Measurements from ENCODE around the gene TFE3. TPM values are rescaled to one million over a fixed set of nuclear protein-coding genes. Genes with fewer than 3 reads are reported as not detected.
A peak's percentile ranks its signal among the peaks of the same experiment; 100 is the strongest.

TFE3 gene
- total and polyA plus RNA-seq, 2 donors (not counting 3 experiments of a cell fraction or from before 2014, with no cell fraction given): 22.3 to 37.1 TPM

DNA sequence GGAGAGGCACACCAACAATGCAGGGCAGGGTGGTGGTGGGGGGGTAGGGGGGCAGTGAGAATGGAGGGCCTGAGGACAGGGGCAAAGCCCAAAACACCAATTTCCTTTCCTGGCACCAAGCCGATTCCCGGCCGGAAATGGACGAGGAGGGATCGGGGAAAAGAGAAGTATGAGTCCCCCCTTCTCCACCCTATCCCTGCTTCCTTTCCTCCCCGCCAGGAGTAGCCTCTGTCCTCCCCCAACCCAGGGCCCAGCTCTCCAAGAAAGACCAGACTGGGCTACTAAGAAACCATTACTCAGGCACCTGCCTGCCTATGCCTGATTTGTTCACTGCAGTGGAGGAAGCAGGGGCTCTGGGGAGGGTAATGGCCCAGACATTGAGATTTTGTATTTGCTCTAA is 16.0 kb upstream of the TFE3 start:
- no peak overlapping the region for H3K4me3 ChIP-seq (replicated peaks in 1 of 3; ENCODE audit: insufficient read depth in 1 of 3, low read depth in 1 of 3, low read length in 3 of 3)
- TF ChIP-seq JUN (IDR thresholded peaks at IDR 0.05; ENCODE audit: borderline replicate concordance, insufficient read depth, insufficient read length, low read depth) (no peak), EZH2 (IDR thresholded peaks at IDR 0.05; ENCODE audit: borderline replicate concordance, low read depth, low read length, severe bottlenecking) (no peak), GATA2 (IDR thresholded peaks at IDR 0.05; ENCODE audit: insufficient read depth, insufficient read length, low read depth, low read length) (no peak), POLR2A (IDR thresholded peaks at IDR 0.05; ENCODE audit: low read depth, low read length) (no peak), POLR2AphosphoS5 (IDR thresholded peaks at IDR 0.05; ENCODE audit: insufficient read depth, low read depth, low read length) (no peak), MYC (IDR thresholded peaks at IDR 0.05; ENCODE audit: low read depth, low read length) (no peak), FOS (IDR thresholded peaks at IDR 0.05; ENCODE audit: borderline replicate concordance, insufficient read depth, low read length) (no peak)
- TF ChIP-seq, protein P1, sequence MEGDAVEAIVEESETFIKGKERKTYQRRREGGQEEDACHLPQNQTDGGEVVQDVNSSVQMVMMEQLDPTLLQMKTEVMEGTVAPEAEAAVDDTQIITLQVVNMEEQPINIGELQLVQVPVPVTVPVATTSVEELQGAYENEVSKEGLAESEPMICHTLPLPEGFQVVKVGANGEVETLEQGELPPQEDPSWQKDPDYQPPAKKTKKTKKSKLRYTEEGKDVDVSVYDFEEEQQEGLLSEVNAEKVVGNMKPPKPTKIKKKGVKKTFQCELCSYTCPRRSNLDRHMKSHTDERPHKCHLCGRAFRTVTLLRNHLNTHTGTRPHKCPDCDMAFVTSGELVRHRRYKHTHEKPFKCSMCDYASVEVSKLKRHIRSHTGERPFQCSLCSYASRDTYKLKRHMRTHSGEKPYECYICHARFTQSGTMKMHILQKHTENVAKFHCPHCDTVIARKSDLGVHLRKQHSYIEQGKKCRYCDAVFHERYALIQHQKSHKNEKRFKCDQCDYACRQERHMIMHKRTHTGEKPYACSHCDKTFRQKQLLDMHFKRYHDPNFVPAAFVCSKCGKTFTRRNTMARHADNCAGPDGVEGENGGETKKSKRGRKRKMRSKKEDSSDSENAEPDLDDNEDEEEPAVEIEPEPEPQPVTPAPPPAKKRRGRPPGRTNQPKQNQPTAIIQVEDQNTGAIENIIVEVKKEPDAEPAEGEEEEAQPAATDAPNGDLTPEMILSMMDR (IDR thresholded peaks at IDR 0.05; ENCODE audit: extremely low read depth in 1 of 2, insufficient read depth in 1 of 2, low read depth in 1 of 2, low read length in 2 of 2): no peak
- TF ChIP-seq, protein P2, sequence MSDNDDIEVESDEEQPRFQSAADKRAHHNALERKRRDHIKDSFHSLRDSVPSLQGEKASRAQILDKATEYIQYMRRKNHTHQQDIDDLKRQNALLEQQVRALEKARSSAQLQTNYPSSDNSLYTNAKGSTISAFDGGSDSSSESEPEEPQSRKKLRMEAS (IDR thresholded peaks at IDR 0.05; ENCODE audit: insufficient read depth, insufficient read length): no peak
- no peaks in the 10 kb centered on the region for H3K79me2 ChIP-seq (ENCODE audit: control insufficient read depth, insufficient read depth, low read length)
- CTCF ChIA-PET: no interaction called here
- no peaks in the 10 kb centered on the region for H4K20me1 ChIP-seq (replicated peaks; ENCODE audit: control insufficient read depth, extremely low read depth, insufficient read depth, low read length)
- dilution Hi-C loops (cut with MboI; ENCODE audit: extremely low pct_ligation_motif_present, low sequenced_read_pairs) (no loop called here), intact Hi-C loops (cut with micrococcal nuclease) (no loop called here)
- H2AFZ ChIP-seq (ENCODE audit: low read depth, low read length): no peak overlapping the region
- no peaks in the 10 kb centered on the region for H3K9me1 ChIP-seq (replicated peaks; ENCODE audit: control insufficient read depth, extremely low read depth, insufficient read depth, low read length)
- FAIRE-seq: peak; percentile 73
- POLR2A ChIA-PET: no interaction called here
- no peaks in the 10 kb centered on the region for H3K9me3 ChIP-seq (replicated peaks; ENCODE audit: control insufficient read depth, insufficient read depth, low read length)
- peaks cover 12% of the 10 kb centered on the region for H3K4me1 ChIP-seq (ENCODE audit: control insufficient read depth, extremely low read depth, insufficient read depth, low read length)
- H3K27ac ChIP-seq (ENCODE audit: insufficient read depth, low read depth, low read length): no peak overlapping the region
- H3K9ac ChIP-seq (replicated peaks; ENCODE audit: extremely low read depth, insufficient read depth, low read length): no peak overlapping the region
- no TSS peak for BruUV-seq (replicated peaks)
- H3K4me2 ChIP-seq (ENCODE audit: insufficient read depth, low read length): no peak overlapping the region
- H3K36me3 ChIP-seq (ENCODE audit: control insufficient read depth in 2 of 2, extremely low read depth in 1 of 2, insufficient read depth in 2 of 2, low read length in 2 of 2): no peaks in the 10 kb centered on the region
- no peak for DNase-seq (ENCODE audit: low read depth, low spot score)
- H3K27me3 ChIP-seq (ENCODE audit: control insufficient read depth in 2 of 2, insufficient read depth in 2 of 2, low read length in 2 of 2): no peaks in the 10 kb centered on the region
